IMR-90 (cell line): ENCODE measurements around the gene KIF9.

Experiments used
- BHLHE40 ChIP-seq: fragments of 150-350 bp; IDR thresholded peaks from 2 replicates; pipeline ENCODE4 v1.6.1; 2016; ENCODE audit warnings: mild to moderate bottlenecking, low read depth, low read length
- CEBPB ChIP-seq: IDR thresholded peaks from 2 replicates; pipeline ENCODE4 v1.6.1; 2012; ENCODE audit warnings: low read depth, low read length, improper control_type of control experiment
- MAFK ChIP-seq: IDR thresholded peaks from 2 replicates; pipeline ENCODE4 v1.6.1; 2012; ENCODE audit warnings: low read depth, low read length, improper control_type of control experiment
- MAZ ChIP-seq: IDR thresholded peaks from 2 replicates; pipeline ENCODE4 v1.6.1; 2012; ENCODE audit warnings: low read depth, mild to moderate bottlenecking, low read length, improper control_type of control experiment, moderate library complexity, borderline replicate concordance
- MXI1 ChIP-seq: IDR thresholded peaks from 2 replicates; pipeline ENCODE4 v1.6.1; 2012; ENCODE audit warnings: low read depth, mild to moderate bottlenecking, low read length, moderate library complexity, borderline replicate concordance
- NFE2L2 ChIP-seq: fragments of 150-350 bp; IDR thresholded peaks from 2 replicates; pipeline ENCODE4 v1.6.1; 2016; ENCODE audit warnings: low read depth, mild to moderate bottlenecking, low read length
- POLR2A ChIP-seq: IDR thresholded peaks from 2 replicates; pipeline ENCODE4 v1.6.1; 2012; ENCODE audit warnings: mild to moderate bottlenecking, low read depth, low read length
- RAD21 ChIP-seq: IDR thresholded peaks from 2 replicates; pipeline ENCODE4 v1.6.1; 2012; ENCODE audit warnings: low read length, improper control_type of control experiment
- RCOR1 ChIP-seq: IDR thresholded peaks from 2 replicates; pipeline ENCODE4 v1.6.1; 2012; ENCODE audit warnings: mild to moderate bottlenecking, low read length, improper control_type of control experiment; ENCODE audit not compliant: insufficient replicate concordance
- RFX5 ChIP-seq: IDR thresholded peaks from 2 replicates; pipeline ENCODE4 v1.8.0; 2012; ENCODE audit warnings: low read depth, mild to moderate bottlenecking, low read length, moderate library complexity
- SMC3 ChIP-seq: fragments of 150-350 bp; IDR thresholded peaks from 2 replicates; pipeline ENCODE4 v1.6.1; 2016; ENCODE audit warnings: low read depth, mild to moderate bottlenecking, antibody characterized with exemption, low read length, moderate library complexity
- TF ChIP-seq, protein P1 (sequence below): conservative IDR thresholded peaks from 2 replicates; pipeline ENCODE4 v1.5.1; 2012; ENCODE audit warnings: mild to moderate bottlenecking, low read depth, low read length, improper control_type of control experiment
- TF ChIP-seq, protein P2 (sequence below): fragments of 150-350 bp; IDR thresholded peaks from 2 replicates; pipeline ENCODE4 v1.6.1; 2017; ENCODE audit warnings: mild to moderate bottlenecking, antibody characterized with exemption, low read length, low read depth
- TF ChIP-seq, protein P3 (sequence below): fragments of 150-350 bp; IDR thresholded peaks from 2 replicates; pipeline ENCODE4 v1.6.1; 2016; ENCODE audit warnings: low read depth, mild to moderate bottlenecking, low read length, moderate library complexity, borderline replicate concordance

DNA sequence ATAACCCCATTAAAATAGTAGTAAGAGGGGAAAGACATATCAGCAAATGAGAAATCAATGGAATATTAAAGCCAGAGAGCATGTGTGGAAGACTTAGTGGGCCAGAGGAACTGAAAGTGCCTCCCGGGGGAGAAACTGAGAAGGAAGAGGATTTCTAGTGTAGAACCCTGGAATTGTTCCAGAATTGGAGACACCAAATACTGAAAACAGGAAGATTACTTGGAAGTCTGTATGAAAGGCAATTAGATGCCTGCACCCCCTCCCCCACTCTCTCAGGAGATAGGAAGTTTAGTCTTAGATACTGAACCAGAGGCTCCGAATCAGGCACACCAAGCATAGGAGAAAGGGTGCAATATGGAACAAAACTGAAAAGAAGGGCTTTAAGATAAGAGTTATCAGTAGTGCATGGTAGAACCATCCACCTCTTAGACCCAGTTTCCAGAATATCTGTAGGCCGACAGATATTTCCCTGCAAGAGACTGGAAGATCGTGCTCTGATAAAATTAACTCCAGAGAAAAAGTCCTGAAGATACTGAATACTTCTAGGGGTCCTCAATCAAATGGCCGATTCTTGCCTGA is 32.6 kb upstream of the KIF9 start:
- TF ChIP-seq, protein P1, sequence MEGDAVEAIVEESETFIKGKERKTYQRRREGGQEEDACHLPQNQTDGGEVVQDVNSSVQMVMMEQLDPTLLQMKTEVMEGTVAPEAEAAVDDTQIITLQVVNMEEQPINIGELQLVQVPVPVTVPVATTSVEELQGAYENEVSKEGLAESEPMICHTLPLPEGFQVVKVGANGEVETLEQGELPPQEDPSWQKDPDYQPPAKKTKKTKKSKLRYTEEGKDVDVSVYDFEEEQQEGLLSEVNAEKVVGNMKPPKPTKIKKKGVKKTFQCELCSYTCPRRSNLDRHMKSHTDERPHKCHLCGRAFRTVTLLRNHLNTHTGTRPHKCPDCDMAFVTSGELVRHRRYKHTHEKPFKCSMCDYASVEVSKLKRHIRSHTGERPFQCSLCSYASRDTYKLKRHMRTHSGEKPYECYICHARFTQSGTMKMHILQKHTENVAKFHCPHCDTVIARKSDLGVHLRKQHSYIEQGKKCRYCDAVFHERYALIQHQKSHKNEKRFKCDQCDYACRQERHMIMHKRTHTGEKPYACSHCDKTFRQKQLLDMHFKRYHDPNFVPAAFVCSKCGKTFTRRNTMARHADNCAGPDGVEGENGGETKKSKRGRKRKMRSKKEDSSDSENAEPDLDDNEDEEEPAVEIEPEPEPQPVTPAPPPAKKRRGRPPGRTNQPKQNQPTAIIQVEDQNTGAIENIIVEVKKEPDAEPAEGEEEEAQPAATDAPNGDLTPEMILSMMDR, result no peak
- TF ChIP-seq, protein P2, sequence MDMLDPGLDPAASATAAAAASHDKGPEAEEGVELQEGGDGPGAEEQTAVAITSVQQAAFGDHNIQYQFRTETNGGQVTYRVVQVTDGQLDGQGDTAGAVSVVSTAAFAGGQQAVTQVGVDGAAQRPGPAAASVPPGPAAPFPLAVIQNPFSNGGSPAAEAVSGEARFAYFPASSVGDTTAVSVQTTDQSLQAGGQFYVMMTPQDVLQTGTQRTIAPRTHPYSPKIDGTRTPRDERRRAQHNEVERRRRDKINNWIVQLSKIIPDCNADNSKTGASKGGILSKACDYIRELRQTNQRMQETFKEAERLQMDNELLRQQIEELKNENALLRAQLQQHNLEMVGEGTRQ, result no peak
- TF ChIP-seq RAD21, result no peak
- no peak for TF ChIP-seq MAZ
- no peak for TF ChIP-seq POLR2A
- no peak for TF ChIP-seq RFX5
- no peak for TF ChIP-seq MXI1
- TF ChIP-seq NFE2L2, result no peak
- no peak for TF ChIP-seq MAFK
- TF ChIP-seq BHLHE40, result no peak
- TF ChIP-seq CEBPB, result no peak
- TF ChIP-seq, protein P3, sequence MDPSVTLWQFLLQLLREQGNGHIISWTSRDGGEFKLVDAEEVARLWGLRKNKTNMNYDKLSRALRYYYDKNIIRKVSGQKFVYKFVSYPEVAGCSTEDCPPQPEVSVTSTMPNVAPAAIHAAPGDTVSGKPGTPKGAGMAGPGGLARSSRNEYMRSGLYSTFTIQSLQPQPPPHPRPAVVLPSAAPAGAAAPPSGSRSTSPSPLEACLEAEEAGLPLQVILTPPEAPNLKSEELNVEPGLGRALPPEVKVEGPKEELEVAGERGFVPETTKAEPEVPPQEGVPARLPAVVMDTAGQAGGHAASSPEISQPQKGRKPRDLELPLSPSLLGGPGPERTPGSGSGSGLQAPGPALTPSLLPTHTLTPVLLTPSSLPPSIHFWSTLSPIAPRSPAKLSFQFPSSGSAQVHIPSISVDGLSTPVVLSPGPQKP, result no peak
- no peak for TF ChIP-seq SMC3
- TF ChIP-seq RCOR1, result no peak
